A549 treated with AZD9567 at 1 μM for 4 hours (cell line): ENCODE data around the gene RRAGD. TPM values are rescaled to one million over a fixed set of nuclear protein-coding genes. Genes with fewer than 3 reads are reported as not detected.

Experiments used
- total RNA-seq: library from RNA; stranded (reverse); fragments of 200-300 nt; extraction: Qiagen RNA extraction; gene quantifications from 5 replicates; pipeline ENCODE4 v1.2.3, GENCODE V29; 2022; ENCODE audit not compliant: insufficient read depth

Gene RRAGD, protein sequence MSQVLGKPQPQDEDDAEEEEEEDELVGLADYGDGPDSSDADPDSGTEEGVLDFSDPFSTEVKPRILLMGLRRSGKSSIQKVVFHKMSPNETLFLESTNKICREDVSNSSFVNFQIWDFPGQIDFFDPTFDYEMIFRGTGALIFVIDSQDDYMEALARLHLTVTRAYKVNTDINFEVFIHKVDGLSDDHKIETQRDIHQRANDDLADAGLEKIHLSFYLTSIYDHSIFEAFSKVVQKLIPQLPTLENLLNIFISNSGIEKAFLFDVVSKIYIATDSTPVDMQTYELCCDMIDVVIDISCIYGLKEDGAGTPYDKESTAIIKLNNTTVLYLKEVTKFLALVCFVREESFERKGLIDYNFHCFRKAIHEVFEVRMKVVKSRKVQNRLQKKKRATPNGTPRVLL
- total RNA-seq, result 1.2 to 3.8 TPM (median 3.5 TPM) in 5 replicates

DNA sequence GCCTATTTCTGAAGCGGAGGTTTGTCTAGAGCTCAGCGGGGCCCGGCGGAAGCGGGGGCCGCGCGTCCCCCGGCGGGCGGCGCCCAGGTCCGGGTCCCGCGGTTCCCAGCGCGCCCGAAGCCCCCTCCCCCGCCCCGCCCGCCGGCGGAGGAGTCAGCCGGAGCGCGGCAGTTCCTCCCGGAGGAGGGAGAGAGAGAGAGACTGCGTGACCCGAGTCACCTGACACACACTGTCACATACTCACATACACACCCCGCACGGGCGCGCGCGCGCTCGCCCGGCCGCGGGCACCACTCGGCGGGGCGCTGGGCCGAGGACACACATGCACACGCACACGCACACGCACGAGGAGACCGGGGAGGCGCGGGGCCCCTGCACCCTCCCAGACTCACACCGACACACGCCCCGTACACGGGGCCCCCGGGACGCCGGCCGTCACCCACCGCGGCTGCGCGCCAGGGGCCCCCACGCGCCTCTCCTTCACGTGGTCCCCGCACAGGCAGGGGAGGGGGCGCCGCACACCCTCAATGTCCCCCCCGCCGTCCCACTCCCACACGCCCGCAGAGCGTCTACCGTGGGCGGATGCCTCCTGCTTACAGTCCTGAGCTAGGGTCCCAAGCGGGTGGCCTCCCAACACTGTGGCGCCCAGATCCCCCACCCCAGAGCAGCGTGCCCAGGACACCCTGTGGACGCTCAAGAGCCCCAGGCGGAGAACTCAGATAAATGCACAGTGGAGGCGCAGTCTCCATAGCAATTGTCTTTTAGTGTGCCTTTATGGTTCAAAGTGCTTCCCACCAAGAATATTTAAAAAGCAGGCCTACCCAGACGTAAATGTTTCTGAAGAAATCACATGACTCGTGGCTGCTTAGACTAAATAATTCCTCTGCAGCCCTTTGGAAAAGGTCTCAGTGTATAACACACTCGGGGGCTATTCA is at the start of gene RRAGD:
Gene RRAGD (minus strand): TSS at position 203 of the 935 bp plus-strand sequence. CDS start 280 bp downstream, outside the sequence.

DNA sequence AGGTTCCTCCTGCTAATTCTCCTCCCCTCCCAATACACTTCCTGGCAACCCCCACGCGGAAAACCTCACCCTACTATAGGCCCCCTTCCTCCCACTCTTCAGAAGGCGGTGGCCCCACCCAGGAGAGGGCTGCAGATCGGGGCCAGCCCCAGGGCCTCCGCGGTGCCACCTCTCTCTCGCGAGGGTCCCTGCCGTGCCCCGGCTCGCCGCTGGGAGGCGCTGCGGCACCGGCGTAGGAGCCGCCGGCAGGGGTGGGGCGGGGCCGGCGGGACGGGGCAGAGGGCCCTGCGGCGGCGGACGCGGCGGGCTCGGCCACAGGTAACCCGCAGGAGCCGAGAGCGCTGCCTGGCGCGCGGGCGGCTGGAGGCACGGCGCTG is 20.8 kb upstream of the RRAGD start, which contains the start of gene ANKRD6:
Gene ANKRD6 (plus strand): TSS at position 278 of the 377 bp plus-strand sequence. CDS start 133,825 bp downstream, outside the sequence.

DNA sequence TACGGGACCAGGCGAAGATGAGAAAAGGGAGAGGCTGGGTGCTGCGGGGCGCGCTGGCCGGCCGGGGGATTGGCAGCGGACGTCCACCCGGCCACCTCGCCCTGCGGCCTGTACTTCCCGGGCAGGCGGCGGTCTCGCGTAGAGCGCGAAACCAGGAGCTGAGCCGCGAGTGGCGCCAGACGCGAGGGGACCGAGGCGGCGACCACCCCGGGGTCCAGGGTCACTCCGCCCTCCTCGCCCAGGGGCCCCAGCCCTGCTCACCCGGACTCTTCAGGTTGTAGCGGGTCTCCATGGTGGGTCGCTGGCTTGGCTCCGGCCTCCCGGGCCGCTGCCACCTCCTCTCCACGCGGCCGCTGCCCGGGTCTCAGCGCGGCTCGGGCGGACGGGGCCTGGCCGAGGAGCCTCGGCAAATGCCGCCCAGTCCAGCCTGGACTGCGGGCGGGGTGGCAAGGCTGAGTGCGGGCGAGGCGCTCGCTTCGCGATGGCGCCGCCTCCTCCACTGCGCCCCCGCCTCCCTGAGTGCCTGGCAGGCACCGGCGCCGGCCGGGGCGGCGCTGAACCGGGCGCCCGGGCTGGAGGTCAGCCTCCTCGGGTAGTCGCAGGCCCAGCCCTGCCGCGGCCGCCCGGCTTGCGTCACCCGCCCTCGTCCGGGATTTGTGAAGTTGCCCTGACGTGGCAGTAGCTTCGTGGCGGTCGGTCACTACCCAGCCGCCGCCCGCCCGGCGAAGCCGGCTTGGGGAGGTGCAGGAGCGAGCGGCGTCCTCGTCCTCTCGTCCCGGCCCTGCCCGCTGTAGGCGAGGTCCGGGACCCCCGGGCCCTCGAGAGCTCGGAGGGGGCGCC is 59.6 kb downstream of the RRAGD start, which contains the start of gene UBE2J1:
Gene UBE2J1 (minus strand): TSS at position 445 of the 840 bp plus-strand sequence. CDS start 153 bp downstream, at position 292.

DNA sequence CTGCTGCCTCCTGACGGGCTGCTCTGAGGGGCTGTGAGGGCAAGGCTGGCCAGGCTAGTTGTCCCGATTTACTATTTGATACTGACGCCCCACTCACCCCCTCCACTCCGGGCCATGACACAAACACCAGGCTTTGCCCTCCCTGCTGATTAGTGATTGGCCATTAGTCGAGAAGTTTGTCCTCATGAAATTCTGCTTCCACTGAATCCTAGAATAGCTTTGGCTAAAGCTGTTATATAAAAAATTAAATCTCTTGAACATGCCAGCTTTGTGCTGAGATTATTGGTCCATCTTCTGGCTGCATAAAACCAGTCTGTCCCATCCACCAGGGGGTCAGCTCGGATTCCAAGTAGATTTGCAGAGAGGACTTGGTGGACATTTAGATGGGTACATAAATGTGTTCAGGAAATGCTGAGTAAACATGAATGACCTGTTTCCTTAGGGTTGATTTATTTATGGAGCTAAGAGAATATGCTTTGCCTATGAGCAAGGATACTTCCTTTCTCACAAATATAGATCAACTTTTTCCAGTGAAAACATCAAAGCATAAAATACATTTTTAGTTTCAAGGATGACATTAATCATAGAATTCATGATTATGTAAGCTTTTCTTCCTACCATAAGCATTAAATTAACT is 96.7 kb downstream of the RRAGD start, which contains the start of gene GABRR2:
Gene GABRR2 (minus strand): TSS at position 51 of the 637 bp plus-strand sequence. CDS start 134 bp downstream, outside the sequence.

Other genes with a start within 250 kb of the RRAGD start
- not detected in 5 replicates for gene GABRR1, start 194.9 kb downstream of the RRAGD start, total RNA-seq
- 0.07 to 0.10 TPM (median 0.09 TPM) in 3 of 5 replicates, not detected in the others for gene GABRR2, start 97.0 kb downstream of the RRAGD start, total RNA-seq
- 12.6 to 18.2 TPM (median 15.3 TPM) in 5 replicates for gene UBE2J1, start 59.6 kb downstream of the RRAGD start, total RNA-seq
- 0.94 to 3.5 TPM (median 1.9 TPM) in 5 replicates for gene ANKRD6, start 20.9 kb upstream of the RRAGD start, total RNA-seq
- 27.5 to 37.9 TPM (median 30.5 TPM) in 5 replicates for gene LYRM2, start 226.5 kb upstream of the RRAGD start, total RNA-seq